BLaER1 (cell line): ENCODE data around the gene UBAC2.

ENCODE experiments used
- H3K27ac ChIP-seq: shearing (Covaris generic); formaldehyde crosslinking; 2 replicates; pipeline ENCODE4 v1.8.1; 2022
- H3K27me3 ChIP-seq: shearing (Covaris generic); formaldehyde crosslinking; 2 replicates; pipeline ENCODE4 v1.8.1; 2022
- H3K36me3 ChIP-seq: shearing (Covaris generic); formaldehyde crosslinking; 2 replicates; pipeline ENCODE4 v1.8.1; 2022
- H3K4me1 ChIP-seq: shearing (Covaris generic); formaldehyde crosslinking; 2 replicates; pipeline ENCODE4 v1.8.1; 2022
- H3K4me2 ChIP-seq: shearing (Covaris generic); formaldehyde crosslinking; 2 replicates; pipeline ENCODE4 v1.8.1; 2022
- H3K4me3 ChIP-seq: shearing (Covaris generic); formaldehyde crosslinking; 2 replicates; pipeline ENCODE4 v1.8.1; 2022
- H3K9ac ChIP-seq: shearing (Covaris generic); formaldehyde crosslinking; 2 replicates; pipeline ENCODE4 v1.8.1; 2022
- H3K9me3 ChIP-seq: shearing (Covaris generic); formaldehyde crosslinking; 2 replicates; pipeline ENCODE4 v1.8.1; 2022
- H4K20me1 ChIP-seq: shearing (Covaris generic); formaldehyde crosslinking; 2 replicates; pipeline ENCODE4 v1.8.1; 2022
- Cebpa-rat ChIP-seq: shearing (Covaris generic); IDR thresholded peaks from 2 replicates; pipeline ENCODE4 v1.8.1; 2022

Gene UBAC2

GRCh38 chr13:99200432-99201167 is at the start of gene UBAC2:
Gene UBAC2 (plus strand): TSS chr13:99200854. CDS start chr13:99200909, 55 bp downstream.
- peak within 1 kb of the TSS; percentile 100 for H3K27ac ChIP-seq
- no peaks in the 10 kb centered on the region for H3K9me3 ChIP-seq
- no peak for TF ChIP-seq Cebpa-rat

GRCh38 chr13:99151516-99151915 is 49.1 kb upstream of the UBAC2 start:
- no peak overlapping the region for H3K9ac ChIP-seq
- H3K27ac ChIP-seq, result no peak overlapping the region
- no peak for TF ChIP-seq Cebpa-rat
- H3K4me3 ChIP-seq, result no peak overlapping the region
- peak overlapping the region; percentile 73 for H3K4me2 ChIP-seq
- no peaks in the 10 kb centered on the region for H3K9me3 ChIP-seq
- no peaks in the 10 kb centered on the region for H3K27me3 ChIP-seq
- no peaks in the 10 kb centered on the region for H3K36me3 ChIP-seq
- peaks cover 20% of the 10 kb centered on the region for H3K4me1 ChIP-seq
- no peaks in the 10 kb centered on the region for H4K20me1 ChIP-seq

More at GRCh38 chr13:99200432-99201167, at the start of gene UBAC2:
- H3K4me3 ChIP-seq, result peak within 1 kb of the TSS; percentile 97
- peaks cover 53% of the 10 kb centered on the region for H3K4me1 ChIP-seq
- H3K27me3 ChIP-seq, result no peaks in the 10 kb centered on the region
- peak within 1 kb of the TSS; percentile 100 for H3K9ac ChIP-seq
- peak within 1 kb of the TSS; percentile 81 for H3K4me2 ChIP-seq
- peaks cover 40% of the 10 kb centered on the region for H4K20me1 ChIP-seq
- H3K36me3 ChIP-seq, result peaks cover 12% of the 10 kb centered on the region

GRCh38 chr13:99153219-99153618 is 47.4 kb upstream of the UBAC2 start:
- Histone ChIP-seq H3K36me3 (no peaks in the 10 kb centered on the region), H4K20me1 (no peaks in the 10 kb centered on the region), H3K4me3 (no peak overlapping the region), H3K9me3 (no peaks in the 10 kb centered on the region), H3K4me1 (peaks cover 20% of the 10 kb centered on the region), H3K4me2 (peak overlapping the region; percentile 73), H3K27ac (no peak overlapping the region), H3K27me3 (no peaks in the 10 kb centered on the region), H3K9ac (no peak overlapping the region)
- no peak for TF ChIP-seq Cebpa-rat

GRCh38 chr13:99154064-99154463 is 46.6 kb upstream of the UBAC2 start:
- H3K9me3 ChIP-seq, result no peaks in the 10 kb centered on the region
- no peak overlapping the region for H3K9ac ChIP-seq
- H4K20me1 ChIP-seq, result no peaks in the 10 kb centered on the region
- no peak for TF ChIP-seq Cebpa-rat
- H3K4me1 ChIP-seq, result peaks cover 20% of the 10 kb centered on the region
- H3K27ac ChIP-seq, result no peak overlapping the region
- no peak overlapping the region for H3K4me3 ChIP-seq
- no peaks in the 10 kb centered on the region for H3K27me3 ChIP-seq
- H3K36me3 ChIP-seq, result no peaks in the 10 kb centered on the region
- H3K4me2 ChIP-seq, result no peak overlapping the region

GRCh38 chr13:99155821-99156220 is 44.8 kb upstream of the UBAC2 start:
- no peak overlapping the region for H3K9ac ChIP-seq
- no peak overlapping the region for H3K27ac ChIP-seq
- peaks cover 26% of the 10 kb centered on the region for H3K4me1 ChIP-seq
- no peak for TF ChIP-seq Cebpa-rat
- no peaks in the 10 kb centered on the region for H3K36me3 ChIP-seq
- H4K20me1 ChIP-seq, result no peaks in the 10 kb centered on the region
- no peaks in the 10 kb centered on the region for H3K9me3 ChIP-seq
- no peak overlapping the region for H3K4me2 ChIP-seq
- H3K4me3 ChIP-seq, result no peak overlapping the region
- no peaks in the 10 kb centered on the region for H3K27me3 ChIP-seq

GRCh38 chr13:99157046-99157445 is 43.6 kb upstream of the UBAC2 start:
- Histone ChIP-seq H3K4me1 (peaks cover 25% of the 10 kb centered on the region), H3K4me2 (no peak overlapping the region), H3K9ac (no peak overlapping the region), H3K27ac (no peak overlapping the region), H3K4me3 (no peak overlapping the region), H3K36me3 (no peaks in the 10 kb centered on the region), H3K9me3 (no peaks in the 10 kb centered on the region; the same call in 1 of the 2 replicates), H4K20me1 (no peaks in the 10 kb centered on the region), H3K27me3 (no peaks in the 10 kb centered on the region)
- no peak for TF ChIP-seq Cebpa-rat

GRCh38 chr13:99158846-99159245 is 41.8 kb upstream of the UBAC2 start:
- Histone ChIP-seq H3K4me2 (no peak overlapping the region), H3K4me1 (peaks cover 9% of the 10 kb centered on the region; the same call in 1 of the 2 replicates), H3K9ac (no peak overlapping the region), H3K27ac (no peak overlapping the region), H3K9me3 (no peaks in the 10 kb centered on the region; the same call in 1 of the 2 replicates), H3K4me3 (no peak overlapping the region), H3K27me3 (no peaks in the 10 kb centered on the region), H4K20me1 (no peaks in the 10 kb centered on the region), H3K36me3 (no peaks in the 10 kb centered on the region)
- no peak for TF ChIP-seq Cebpa-rat

GRCh38 chr13:99159331-99160061 is 41.2 kb upstream of the UBAC2 start:
- no peak for TF ChIP-seq Cebpa-rat
- Histone ChIP-seq H3K36me3 (no peaks in the 10 kb centered on the region), H3K27ac (no peak overlapping the region), H3K4me3 (no peak overlapping the region), H3K9me3 (no peaks in the 10 kb centered on the region; the same call in 1 of the 2 replicates), H3K4me2 (no peak overlapping the region), H4K20me1 (no peaks in the 10 kb centered on the region), H3K4me1 (peaks cover 9% of the 10 kb centered on the region; the same call in 1 of the 2 replicates), H3K27me3 (no peaks in the 10 kb centered on the region), H3K9ac (no peak overlapping the region)

- H3K4me2 ChIP-seq, result peak overlapping the region; percentile 20
- H3K36me3 ChIP-seq, result no peaks in the 10 kb centered on the region
- H3K4me1 ChIP-seq, result peaks cover 9% of the 10 kb centered on the region; the same call in 1 of the 2 replicates
- H3K27me3 ChIP-seq, result no peaks in the 10 kb centered on the region
- H3K9ac ChIP-seq, result no peak overlapping the region
- H3K9me3 ChIP-seq, result no peaks in the 10 kb centered on the region; the same call in 1 of the 2 replicates
- no peak for TF ChIP-seq Cebpa-rat
- no peaks in the 10 kb centered on the region for H4K20me1 ChIP-seq
- no peak overlapping the region for H3K27ac ChIP-seq
- H3K4me3 ChIP-seq, result no peak overlapping the region
Measured at GRCh38 chr13:99160415-99160814, 40.2 kb upstream of the UBAC2 start.

- no peak for TF ChIP-seq Cebpa-rat
- Histone ChIP-seq H3K27ac (no peak overlapping the region), H3K4me3 (no peak overlapping the region), H3K4me1 (peaks cover 9% of the 10 kb centered on the region; the same call in 1 of the 2 replicates), H3K4me2 (no peak overlapping the region), H3K27me3 (no peaks in the 10 kb centered on the region), H4K20me1 (no peaks in the 10 kb centered on the region), H3K9me3 (no peaks in the 10 kb centered on the region; the same call in 1 of the 2 replicates), H3K9ac (no peak overlapping the region), H3K36me3 (no peaks in the 10 kb centered on the region)
Measured at GRCh38 chr13:99161512-99161911, 39.1 kb upstream of the UBAC2 start.
